HepG2 (cell line): Measurements from ENCODE around the gene RIPK1. TPM values are rescaled to one million over a fixed set of nuclear protein-coding genes. Genes with fewer than 3 reads are reported as not detected.

ENCODE experiments used
- ARID5B ChIP-seq: IDR thresholded peaks from 2 replicates; pipeline ENCODE4 v1.4.0; 2020; ENCODE audit warnings: mild to moderate bottlenecking, missing genetic modification reagents
- CSRNP1 ChIP-seq: sonication (generic); formaldehyde crosslinking; IDR thresholded peaks from 2 replicates; pipeline ENCODE4 v1.8.1; 2023; ENCODE audit warnings: mild to moderate bottlenecking, missing genetic modification reagents
- DBP ChIP-seq: sonication (generic); formaldehyde crosslinking; IDR thresholded peaks from 2 replicates; pipeline ENCODE4 v1.4.0; 2020; ENCODE audit warnings: missing genetic modification reagents; ENCODE audit errors: not compliant biosample characterization
- E2F1 ChIP-seq: sonication (generic); formaldehyde crosslinking; IDR thresholded peaks from 2 replicates; pipeline ENCODE4 v1.5.0; 2020; ENCODE audit warnings: missing genetic modification reagents
- HNRNPUL1 ChIP-seq: fragments of 200-400 bp; formaldehyde crosslinking; IDR thresholded peaks from 2 replicates; pipeline ENCODE4 v1.6.1; 2017; ENCODE audit warnings: low read depth, mild to moderate bottlenecking, low read length, moderate library complexity
- IKZF1 ChIP-seq: fragments of 450-650 bp; IDR thresholded peaks from 2 replicates; pipeline ENCODE4 v1.7.1; 2016
- KDM5B ChIP-seq: sonication (generic); formaldehyde crosslinking; IDR thresholded peaks from 2 replicates; pipeline ENCODE4 v1.4.0; 2020; ENCODE audit warnings: missing genetic modification reagents, mild to moderate bottlenecking, borderline replicate concordance
- MZF1 ChIP-seq: sonication (generic); formaldehyde crosslinking; IDR thresholded peaks from 2 replicates; pipeline ENCODE4 v1.8.1; 2023; ENCODE audit warnings: mild to moderate bottlenecking, missing genetic modification reagents, borderline replicate concordance
- NAIF1 ChIP-seq: sonication (generic); formaldehyde crosslinking; IDR thresholded peaks from 2 replicates; pipeline ENCODE4 v1.5.0; 2020; ENCODE audit warnings: mild to moderate bottlenecking, missing genetic modification reagents, borderline replicate concordance
- PHF20 ChIP-seq: sonication (generic); formaldehyde crosslinking; IDR thresholded peaks from 2 replicates; pipeline ENCODE4 v1.5.0; 2020; ENCODE audit warnings: mild to moderate bottlenecking, missing genetic modification reagents
- RXRA ChIP-seq: sonication (generic); formaldehyde crosslinking; IDR thresholded peaks from 2 replicates; pipeline ENCODE4 v1.5.1; 2020; ENCODE audit warnings: missing genetic modification reagents
- YEATS2 ChIP-seq: sonication (generic); formaldehyde crosslinking; IDR thresholded peaks from 2 replicates; pipeline ENCODE4 v1.4.0; 2020; ENCODE audit warnings: missing genetic modification reagents, borderline replicate concordance
- ZBTB33 ChIP-seq: sonication (generic); formaldehyde crosslinking; IDR thresholded peaks from 2 replicates; pipeline ENCODE4 v1.4.0; 2020; ENCODE audit warnings: missing genetic modification reagents
- ZNF143 ChIP-seq: sonication (generic); formaldehyde crosslinking; IDR thresholded peaks from 2 replicates; pipeline ENCODE4 v1.4.0; 2020; ENCODE audit warnings: missing genetic modification reagents
- ZNF430 ChIP-seq: sonication (generic); formaldehyde crosslinking; IDR thresholded peaks from 2 replicates; pipeline ENCODE4 v1.9.0; 2021; ENCODE audit warnings: mild to moderate bottlenecking, missing genetic modification reagents
- ZNF543 ChIP-seq: sonication (generic); formaldehyde crosslinking; IDR thresholded peaks from 2 replicates; pipeline ENCODE4 v1.4.0; 2020; ENCODE audit warnings: mild to moderate bottlenecking, missing genetic modification reagents
- ZNF598 ChIP-seq: sonication (generic); formaldehyde crosslinking; IDR thresholded peaks from 2 replicates; pipeline ENCODE4 v1.5.1; 2020; ENCODE audit warnings: mild to moderate bottlenecking, missing genetic modification reagents, borderline replicate concordance
- ZSCAN21 ChIP-seq: sonication (generic); formaldehyde crosslinking; IDR thresholded peaks from 2 replicates; pipeline ENCODE4 v1.8.0; 2022; ENCODE audit warnings: mild to moderate bottlenecking, missing genetic modification reagents, moderate library complexity, borderline replicate concordance
- polyA plus RNA-seq, 8 experiments: library from polyadenylated mRNA; depleted of rRNA in 3 of 8; stranded (reverse) in 7 of 8; unstranded in 1 of 8; fragments of >200 nt; fragmentation: Illumina TruSeq in 4 of 8; extraction: Trizol in 4 of 8; gene quantifications; 2 replicates each; pipeline versions ENCODE4 v1.2.1 to v1.2.3, GENCODE V29; 2011 to 2016; ENCODE audit warnings: low read depth in 4 of 8, missing spikeins in 1 of 8, mixed read lengths in 1 of 8; ENCODE audit not compliant: insufficient read depth in 1 of 8
- total RNA-seq, 5 experiments: library from RNA; depleted of rRNA; stranded (reverse); fragments of >200 nt; fragmentation: Illumina TruSeq; extraction: Trizol; gene quantifications; 2 replicates each; pipeline ENCODE4 v1.2.3, GENCODE V29; 2016; ENCODE audit warnings: low read depth in 1 of 5

The RIPK1 gene
- total and polyA plus RNA-seq, 2 of the 13 experiments (the other 11 are each of a cell fraction or from before 2014, with no cell fraction given) = 9.0 to 10.3 TPM

- TF ChIP-seq ZBTB33 (CRISPR knock-in tag) = no peak
- no peak for TF ChIP-seq HNRNPUL1
- no peak; the same call in 1 of the 2 replicates for TF ChIP-seq ZNF143 (CRISPR knock-in tag)
- TF ChIP-seq E2F1 (CRISPR knock-in tag) = peak; percentile 81
- peak; percentile 68; the same call in 1 of the 2 replicates for TF ChIP-seq ZSCAN21 (CRISPR knock-in tag)
- peak; percentile 95 for TF ChIP-seq ZNF430 (CRISPR knock-in tag)
- no peak; the same call in 1 of the 2 replicates for TF ChIP-seq ZNF543 (CRISPR knock-in tag)
- no peak for TF ChIP-seq DBP (CRISPR knock-in tag)
- TF ChIP-seq KDM5B = peak; percentile 90; the same call in 1 of the 2 replicates
- no peak for TF ChIP-seq MZF1
- peak; percentile 82 for TF ChIP-seq NAIF1
- peak; percentile 48; the same call in 1 of the 2 replicates for TF ChIP-seq YEATS2
- TF ChIP-seq IKZF1 = no peak
- no peak; the same call in 1 of the 2 replicates for TF ChIP-seq ARID5B (CRISPR knock-in tag)
- TF ChIP-seq ZNF598 (CRISPR knock-in tag) = peak; percentile 80; the same call in 1 of the 2 replicates
- TF ChIP-seq PHF20 = no peak
- TF ChIP-seq RXRA (CRISPR knock-in tag) = peak; percentile 62
- peak; percentile 49; the same call in 1 of the 2 replicates for TF ChIP-seq CSRNP1 (CRISPR knock-in tag)
Measured at GRCh38 chr6:3063733-3064700, 4.3 kb upstream of the RIPK1 start (continued).
